ENCODE results near the gene JAKMIP1.
"Not testable (repeated sequence)": the region's sequence is repeated elsewhere in the genome, so short reads cannot be mapped to it uniquely, and the experiment has no call there.

JAKMIP1 gene

DNA sequence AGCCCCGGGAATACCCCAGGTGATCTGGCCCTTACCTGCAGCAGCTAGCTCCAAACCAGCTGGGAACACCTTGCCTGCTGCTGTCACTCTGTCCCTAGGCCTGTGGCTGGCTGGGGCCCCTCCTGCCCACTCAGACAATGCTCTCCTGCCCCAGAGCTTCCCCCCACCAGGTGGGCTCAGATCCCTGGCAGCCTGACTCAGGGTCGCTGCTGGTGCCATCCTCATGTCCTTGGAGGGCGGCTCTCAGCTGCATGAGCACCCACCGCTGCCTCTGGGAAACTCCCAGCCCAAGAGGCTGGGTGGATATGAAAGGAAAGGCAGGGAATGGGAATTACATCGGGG lies 197.9 kb downstream of the JAKMIP1 start:
- DNase-seq, result no peak

DNA sequence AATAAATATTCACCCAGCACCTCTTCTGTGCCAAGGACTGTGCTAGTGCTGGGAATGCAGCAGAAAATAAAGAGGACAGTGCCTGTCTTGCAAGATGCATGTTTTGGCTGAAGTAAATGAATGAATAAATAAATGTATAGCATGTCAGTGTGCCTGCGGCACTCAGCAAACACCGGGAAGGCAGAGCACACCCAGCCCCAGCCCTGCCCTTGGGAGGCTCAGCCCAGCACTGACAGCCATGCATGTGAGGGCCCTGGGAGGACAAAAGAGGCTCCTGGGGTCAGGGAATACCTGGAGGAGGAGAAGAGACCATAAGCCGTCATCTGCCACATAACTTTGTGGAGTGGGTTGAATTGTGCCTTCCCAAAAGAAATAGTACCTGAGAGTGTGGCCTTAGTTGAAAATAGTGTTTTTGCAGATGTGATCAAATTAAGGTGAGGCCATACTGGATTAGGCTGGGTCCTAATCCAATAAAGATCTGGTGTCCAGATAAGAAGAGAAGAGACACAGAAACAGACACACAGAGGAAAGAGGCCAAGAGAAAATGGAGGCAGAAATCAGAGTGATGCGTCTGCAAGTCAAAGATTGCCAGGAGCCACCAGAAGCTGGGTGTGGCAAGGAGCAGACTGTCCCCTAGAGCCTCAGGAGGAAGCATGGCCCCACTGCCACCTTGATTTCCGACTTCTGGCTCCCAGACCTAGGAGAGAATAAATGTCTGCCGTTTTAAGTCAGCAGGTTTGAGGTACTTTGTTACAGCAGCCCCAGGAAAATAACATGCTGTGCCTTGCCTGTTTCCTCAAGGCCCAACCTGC lies 198.5 kb downstream of the JAKMIP1 start:
- DNase-seq, result no peak

DNA sequence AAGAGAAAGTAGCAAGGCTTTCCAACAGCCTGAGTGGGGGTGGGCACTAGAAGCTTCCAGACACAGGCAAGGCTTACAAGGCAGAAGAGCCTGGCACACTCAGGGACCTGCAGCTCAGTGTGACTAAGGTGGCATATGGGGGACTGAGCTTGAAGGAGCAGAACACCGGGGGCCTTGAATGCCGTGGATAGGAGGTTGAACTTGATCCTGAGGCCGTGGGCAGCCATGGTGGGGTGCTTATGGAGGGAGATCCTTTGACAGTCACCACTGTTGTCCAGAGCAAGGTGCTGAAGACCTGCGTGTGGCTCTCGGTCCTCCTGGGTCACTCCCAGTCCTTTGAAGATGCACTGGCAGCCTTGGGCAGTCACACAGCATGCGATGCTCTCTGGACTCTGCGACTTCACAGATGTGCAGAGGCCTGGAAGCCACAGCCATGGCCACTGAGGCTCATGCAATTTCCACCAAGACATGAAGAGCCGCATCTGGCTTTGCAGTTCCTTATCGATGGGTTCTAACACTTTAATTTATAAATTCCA lies 200.5 kb downstream of the JAKMIP1 start:
- DNase-seq, result no peak

DNA sequence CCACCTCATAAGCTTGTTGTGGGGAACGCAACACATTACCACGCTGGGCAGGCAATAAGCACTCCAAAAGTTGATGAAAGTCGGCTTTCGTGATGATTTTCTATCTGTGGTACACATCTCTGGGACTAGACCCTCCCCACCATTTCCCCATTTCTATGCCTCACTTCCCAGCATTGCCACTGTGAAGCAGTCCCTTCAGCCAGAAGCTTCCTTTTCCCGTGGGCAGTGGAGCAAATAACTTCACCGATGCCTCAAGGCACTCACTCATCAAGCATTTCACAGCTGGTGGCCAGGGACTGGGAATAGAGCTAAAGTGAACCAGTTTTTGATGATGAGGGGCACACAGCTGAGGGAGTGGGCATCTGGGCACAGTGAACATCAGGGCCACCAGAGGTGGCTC lies 201.0 kb downstream of the JAKMIP1 start:
- DNase-seq, result no peak

DNA sequence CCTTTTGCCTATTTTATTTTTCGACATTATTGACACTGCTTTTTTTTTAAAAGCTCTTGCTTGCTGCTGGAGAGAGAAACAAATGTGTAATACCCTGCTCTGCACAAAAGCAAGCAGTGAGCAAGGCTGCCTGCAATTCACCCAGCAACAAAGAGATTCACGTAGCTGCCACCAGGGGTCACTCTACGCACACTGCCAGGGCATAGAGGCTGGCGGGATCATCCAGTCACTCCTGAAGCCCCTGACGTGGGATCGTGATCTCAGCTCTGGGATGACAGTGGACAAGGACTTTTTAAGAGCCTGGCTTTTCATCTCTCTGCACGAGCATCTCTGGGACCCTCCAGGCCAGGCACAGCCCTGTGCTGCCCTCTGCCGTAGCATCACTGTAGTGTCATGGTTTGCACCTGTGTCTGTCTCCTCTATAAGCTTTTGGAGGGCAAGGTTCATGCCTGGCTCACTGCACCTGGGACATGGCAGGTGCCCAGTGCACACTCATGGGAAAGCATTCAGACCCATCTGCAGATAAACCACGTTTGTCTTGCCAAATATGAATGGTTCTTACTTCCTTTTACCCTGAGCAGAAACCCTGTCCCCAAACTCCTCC lies 201.9 kb downstream of the JAKMIP1 start:
- DNase-seq, result peak; percentile 71

DNA sequence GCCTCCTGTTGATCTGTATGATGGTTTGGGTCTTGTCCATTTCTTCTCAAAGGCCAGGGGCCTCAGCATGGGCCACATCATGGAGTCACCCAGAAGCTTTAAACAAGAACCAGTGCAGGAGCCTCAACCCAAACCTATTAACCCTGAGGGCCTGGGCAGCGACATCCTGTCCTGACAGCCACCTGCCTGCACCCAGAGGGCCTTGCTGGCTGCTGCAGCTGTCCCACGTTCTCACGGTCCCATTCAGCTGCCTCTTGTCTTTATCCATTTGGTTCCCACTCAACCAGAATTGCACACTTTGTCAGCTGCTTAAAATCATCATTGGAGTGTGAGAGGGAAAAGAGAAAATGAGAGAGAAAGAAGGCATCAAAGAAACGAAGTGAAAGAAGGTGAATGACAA lies 203.7 kb downstream of the JAKMIP1 start:
- DNase-seq, result peak; percentile 39

DNA sequence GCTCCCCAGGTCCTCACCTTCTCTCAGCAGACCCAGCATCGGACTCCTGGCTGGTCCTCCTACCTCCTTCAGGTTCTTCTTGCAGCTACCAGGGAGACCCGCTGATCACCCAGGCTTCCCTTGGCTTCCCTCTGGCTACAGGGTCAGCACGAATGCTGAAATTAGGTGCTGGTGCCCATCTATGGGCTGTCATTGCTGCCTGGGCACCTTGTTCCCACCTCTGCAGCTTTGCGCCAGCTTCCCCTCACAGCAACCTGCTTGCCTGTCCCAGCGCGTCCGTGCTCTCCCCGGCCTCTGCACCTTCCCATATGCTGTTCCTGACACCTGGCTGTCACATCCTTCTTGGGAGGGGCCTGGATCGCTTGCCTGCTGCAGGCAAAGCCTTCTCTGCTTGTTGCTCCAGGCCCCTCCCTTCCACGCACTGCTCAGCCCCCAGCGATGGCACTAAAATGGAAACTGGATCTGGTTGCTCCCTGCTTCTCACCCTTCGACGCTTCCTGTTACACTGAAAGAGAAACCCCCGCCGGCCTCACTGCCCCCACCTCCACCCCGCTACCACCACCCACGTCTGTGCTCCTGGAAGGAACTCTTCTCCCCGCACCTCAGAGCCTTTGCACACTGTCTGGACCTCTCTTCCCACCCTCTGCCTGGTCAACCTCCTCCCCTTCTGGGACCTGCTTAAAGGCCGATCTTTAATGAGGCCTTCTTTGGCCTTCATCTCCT lies 204.3 kb downstream of the JAKMIP1 start:
- DNase-seq, result peak; percentile 19

DNA sequence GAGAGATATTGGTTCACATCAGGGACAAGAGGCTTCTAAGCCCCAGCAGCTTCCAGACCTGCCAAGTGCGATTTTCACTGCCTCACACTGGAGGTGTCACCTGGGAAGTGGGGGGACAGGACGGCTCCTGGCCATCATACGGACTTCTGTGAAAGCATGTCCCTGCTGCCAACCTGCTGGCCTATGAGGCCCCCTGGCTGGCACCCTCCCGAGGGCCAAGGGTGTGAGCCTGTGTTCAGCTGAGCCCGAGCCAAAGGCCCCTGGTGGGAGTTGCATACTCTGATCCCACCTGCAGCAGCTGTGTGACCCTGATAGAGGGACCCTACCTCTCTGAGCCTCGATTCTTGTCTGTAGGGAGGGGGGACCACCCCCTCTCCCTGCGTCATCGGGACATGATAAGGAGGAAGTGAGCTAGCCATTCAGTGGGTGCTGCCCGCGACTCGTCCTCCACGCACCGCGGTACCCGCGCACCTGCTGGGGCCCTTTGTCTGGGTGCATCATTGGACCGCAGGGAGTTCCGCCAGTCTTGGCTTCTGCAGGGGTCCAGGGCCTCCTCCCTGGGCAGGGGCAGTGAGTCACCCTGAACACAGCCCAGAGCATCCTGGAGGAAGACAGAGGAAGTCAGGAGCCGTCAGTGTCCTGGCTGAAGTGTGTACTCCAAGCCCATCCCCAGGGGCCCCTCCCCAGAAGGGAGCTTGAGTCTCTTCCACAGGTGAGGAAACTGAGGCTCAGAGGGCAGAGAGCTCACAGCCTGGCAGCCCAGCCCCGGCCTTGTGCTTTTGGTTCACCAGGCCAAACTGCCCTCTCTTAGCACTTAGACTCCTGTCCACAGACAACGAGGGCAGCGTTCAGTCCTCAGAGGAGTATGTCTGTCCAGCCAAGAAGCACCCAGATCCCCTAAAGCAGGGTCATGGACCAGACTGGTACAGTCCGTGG lies 206.2 kb downstream of the JAKMIP1 start:
- peak; percentile 32 for DNase-seq

DNA sequence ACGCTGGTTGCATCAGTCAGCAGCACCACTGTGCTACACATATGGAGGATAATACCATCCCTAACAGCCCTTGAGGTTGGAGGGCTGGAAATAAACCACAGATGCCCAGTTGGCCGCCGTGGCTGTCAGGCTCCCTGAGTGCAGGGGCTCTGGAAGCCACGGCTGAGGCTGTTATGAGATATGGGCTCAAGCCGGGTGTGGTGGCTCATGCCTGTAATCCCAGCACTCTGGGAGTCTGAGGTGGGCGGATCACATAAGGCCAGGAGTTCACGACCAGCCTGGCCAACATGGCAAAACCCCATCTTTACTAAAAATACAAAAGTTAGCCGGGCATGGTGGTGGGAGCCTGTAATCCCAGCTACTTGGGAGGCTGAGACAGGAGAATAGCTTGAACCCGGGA lies 207.0 kb downstream of the JAKMIP1 start:
- not testable (repeated sequence) for DNase-seq

DNA sequence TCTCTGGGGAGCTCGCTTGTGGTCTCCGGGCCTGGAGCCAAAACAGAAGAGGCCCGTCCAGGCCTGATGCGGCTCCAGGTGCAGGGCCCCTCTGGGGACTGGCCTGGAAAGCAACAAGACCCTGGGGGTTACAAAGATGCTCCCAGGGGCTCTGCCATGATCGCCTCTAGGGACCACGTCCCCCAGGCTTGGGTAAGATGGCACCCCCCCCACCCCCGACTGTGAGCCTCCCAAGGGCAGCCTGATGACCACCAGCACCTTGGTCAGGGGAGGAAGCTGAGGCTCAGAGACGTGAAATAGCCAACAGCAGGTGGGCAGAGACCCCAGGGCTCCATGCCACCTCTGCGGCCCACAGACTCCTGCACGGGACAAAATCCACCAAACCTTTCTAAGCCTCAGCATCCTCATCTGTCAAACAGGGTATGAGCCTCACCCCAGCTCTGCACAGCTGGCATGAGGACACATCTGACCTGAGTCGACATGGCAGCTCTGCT lies 207.5 kb downstream of the JAKMIP1 start:
- no peak for DNase-seq

DNA sequence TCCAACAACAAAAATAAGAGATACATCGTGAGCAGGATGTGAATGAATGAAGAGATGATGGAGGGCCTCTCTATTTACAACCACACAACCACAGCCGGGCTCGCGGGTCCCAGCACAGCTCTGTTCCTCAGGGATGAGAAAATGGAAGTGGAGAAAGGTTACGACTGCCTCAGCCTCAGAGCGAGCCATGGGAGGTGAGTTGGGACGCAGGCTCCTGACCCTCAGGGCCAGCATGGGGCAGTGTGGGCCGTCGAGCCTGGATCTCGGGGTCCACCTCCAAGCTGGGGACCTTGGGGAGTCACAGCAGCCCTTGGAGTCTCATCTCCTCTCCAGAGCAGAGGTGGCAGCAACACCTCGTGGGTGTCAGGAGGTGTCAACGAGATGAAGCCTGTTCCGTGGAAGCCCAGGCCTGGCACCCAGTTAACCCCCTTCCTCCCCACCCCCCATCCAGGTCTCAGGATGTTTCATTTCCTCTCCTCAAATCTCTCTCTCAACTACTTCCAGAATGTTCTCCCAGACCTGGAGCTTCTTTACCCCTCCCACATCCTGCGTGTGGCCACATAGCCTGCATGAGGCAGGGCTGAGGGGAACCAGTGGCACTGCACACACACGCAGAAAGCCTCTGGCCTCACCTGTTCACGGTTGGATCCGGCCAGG lies 208.1 kb downstream of the JAKMIP1 start:
- DNase-seq, result peak; percentile 69

DNA sequence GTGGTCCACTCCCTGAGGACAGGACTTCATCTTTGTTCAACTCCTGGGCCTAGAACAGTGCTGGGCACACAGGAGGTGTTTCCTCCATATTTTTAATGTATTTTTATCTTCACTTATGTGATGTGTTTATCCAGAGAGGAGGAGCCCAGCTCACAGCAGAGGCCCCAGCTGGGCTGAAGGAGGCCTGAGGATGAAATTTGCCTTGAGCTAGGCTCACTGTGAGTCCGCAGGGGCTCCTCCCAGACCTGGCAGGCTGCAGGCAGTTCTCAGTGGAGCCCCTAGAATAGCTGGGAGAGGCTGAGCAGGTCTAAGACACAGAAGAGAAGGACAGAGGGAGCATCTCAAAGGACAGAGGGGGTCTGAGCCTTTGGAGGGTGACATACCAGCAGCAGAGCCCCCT lies 208.9 kb downstream of the JAKMIP1 start:
- no peak for DNase-seq

DNA sequence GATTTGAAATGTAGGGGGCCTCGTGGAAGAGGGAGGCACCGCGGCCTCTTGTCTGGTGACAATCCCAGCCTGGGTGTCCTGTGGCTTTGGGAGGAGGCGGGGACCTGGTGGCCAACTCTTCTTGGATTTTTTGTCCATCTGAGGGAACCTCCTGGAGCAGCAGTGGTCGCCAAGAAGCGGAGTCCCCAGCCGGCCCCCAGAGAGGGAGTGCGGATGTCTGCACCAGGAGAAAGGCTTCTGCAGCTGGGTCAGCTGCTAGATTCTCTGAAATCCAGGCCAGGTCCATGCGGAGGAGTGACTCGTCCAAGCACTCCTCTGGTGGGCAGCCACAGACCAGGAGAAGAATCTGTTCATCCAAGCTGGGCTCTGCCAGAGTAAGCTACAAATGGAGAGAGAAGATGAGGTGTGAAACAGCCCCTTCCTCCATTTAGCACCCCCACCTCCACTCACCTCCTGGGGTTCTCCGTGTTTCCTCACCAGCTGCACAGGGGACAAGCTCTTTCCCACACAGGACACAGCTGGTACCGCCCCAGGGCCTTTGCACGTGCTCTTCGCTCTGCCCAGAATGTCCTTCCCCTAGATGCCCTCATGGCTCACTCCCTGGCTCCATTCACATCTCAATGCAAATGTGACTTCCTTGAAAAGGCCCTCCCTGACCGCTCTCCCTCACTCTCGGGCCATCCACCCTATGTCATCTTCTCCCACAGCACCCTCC lies 209.7 kb downstream of the JAKMIP1 start:
- DNase-seq, result no peak

DNA sequence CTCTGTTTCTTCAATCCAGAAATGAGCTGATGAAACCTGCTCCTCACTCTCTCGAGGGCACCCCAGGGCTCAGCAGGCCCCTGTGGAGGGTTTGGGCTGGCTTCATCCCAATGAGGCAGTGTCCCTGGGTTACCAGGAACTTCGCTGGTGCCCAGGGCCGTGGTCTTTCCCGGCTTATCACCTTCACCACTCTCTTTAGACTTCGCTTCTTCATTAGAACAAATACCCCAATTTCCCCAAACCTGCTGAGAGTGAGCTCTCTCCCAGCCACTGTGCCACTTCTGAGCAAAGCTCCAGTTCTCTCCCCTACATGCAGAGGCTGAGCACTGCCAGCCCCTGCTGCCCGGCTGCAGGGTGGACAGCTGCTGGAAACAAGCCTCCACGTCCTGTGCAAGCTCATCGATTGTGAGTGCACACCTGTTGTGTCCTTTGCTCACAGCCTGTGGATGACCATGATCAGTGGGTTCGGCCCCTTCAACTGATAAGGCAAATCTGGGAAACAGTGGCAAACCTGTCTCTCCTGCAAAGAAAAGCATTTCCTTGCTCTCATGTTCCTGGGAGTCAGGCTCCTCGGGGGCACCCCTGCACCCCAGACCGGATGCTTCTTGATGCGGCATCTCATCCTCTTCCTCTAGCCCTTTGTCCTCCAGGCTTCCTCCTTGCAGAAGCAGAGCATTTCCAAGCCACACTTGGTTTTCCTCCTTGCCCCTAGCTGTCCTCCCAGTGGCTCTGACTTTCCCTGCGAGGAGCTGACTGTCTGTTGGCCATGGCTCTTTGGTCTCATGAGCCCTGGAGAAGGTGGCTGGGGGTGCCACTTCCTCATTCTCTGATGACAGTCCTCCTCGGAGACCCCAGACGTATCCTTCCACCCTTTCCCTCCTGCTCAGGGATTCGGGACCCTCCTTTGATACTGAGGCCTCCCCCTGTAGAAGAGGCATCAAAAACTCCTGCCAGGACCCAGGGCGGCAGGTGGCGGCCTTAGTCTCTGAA lies 210.8 kb downstream of the JAKMIP1 start:
- no peak for DNase-seq

DNA sequence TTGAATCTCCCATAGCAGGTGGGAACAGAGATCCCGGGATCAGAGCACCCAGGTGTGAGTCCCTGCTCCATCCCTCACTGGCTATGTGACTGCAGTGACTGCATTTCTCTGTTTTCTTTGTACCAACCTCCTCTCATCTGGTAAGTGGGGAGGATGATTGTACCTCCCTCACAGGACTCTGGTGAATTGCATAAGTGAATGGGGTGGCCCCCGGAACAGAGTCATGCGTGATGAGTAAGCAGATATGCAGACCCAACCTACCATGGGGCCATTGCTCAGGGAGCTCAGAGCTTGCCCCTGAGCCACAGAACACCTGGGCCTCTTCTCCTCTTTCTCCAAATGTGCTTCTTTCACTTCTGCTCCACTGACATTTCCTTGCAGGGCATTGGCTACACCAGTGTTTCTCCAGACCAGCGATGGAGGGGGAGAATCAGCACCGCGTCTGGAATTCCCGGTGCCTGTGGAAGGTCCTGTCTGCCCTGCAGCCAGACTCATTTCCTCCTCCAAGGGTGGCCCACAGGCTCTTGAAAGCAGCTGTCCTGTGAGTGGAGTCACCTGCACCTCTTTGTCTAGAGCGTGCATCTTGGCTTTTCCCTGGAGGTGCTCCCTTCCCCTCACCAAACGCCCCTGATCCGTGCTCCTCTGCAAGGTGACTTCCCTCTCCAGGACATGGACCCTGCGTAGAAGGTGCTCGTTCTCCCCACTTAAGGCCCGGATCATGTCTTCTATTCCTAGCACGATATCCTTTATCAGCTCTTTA lies 212.1 kb downstream of the JAKMIP1 start:
- no peak for DNase-seq

DNA sequence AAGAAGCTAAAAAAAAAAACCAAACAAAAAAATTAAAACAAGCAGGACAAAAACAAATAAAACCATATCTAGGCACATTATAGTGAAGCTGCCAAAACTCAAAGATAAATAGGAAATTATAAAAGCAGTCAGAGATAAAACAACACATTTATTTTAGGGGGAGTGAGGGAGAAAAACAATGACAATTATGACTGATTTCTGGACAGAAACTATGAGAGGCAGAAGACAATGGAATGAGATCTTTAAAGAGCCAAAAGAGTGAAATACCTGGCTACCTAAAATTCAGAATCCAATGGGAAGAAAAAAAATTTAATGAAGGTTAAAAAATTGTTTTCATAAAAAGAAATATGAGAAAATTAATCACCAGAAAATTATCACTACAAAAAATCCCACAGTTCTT lies 215.5 kb downstream of the JAKMIP1 start:
- DNase-seq, result no peak

DNA sequence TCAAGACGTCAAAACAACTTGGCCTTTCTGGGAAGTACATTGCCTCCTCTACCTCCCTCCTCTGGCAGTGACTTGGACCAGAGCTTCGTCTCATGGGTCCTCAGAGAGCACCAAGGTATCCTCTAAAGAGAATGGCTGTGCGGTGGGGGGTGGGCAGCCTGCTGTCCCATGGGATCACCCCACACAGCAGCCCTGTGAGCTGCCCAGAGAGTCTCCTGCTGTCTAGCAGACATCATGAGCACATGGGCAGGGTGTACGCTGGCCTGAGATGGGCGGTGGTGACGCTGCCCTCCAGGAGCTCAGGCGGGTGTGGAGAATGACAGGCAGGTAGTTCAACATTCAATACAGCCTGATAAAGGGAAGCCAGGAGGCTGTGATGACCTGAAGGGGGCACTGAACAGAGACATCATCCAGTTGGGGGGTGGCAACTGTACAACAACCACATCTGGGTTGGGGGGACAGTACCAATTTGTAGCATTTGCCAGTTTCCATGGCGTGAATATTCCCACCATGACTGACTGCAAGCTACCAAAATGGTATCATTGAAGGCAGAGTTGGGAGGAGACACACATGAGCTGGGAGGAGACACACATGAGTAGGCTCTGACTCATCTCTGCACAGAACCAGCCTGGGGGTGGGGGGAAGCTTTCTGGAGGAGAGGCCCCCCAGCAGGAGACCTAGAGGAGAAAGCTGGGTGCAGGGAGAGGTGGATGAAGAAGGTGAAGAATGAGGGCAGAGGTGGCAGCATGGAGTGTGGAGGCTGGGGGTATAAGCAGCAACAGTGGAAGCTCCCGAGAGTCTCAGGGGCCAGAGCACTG lies 218.0 kb downstream of the JAKMIP1 start:
- no peak for DNase-seq

DNA sequence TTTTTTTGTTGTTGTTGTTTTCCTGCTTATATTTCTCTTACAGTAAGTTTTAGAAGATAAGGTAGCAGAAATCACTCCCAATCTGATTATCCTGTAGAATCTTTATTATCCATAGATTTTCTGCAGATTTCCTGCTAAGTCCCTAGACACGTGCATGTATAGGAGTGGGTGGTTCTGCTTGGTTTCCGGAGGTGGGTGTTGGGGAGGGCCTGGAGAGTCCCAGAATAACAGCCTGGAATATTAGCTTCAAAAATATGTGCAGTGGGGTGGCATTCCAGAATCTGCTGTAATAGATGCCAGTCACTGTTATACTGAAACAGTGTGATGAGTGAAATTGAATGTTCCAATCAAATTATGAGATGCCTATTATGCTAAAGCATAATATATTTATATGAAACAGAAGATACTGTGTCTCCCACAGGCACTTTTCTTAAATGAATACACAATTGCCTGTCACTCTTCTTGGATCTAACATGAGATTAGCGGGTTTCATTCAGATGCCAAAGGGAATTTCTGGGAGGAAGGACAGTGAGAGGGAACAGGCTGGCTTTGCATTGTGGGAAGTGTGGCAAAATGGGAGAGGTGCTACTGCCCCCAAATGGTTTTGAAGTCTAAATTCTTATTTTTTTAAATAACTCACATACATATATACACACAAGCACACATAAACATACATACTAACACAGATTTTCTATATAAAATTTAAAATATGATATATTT lies 219.8 kb downstream of the JAKMIP1 start:
- DNase-seq, result no peak
